Liver (tissue), 9 donors: ENCODE results near the gene OR1K1. TPM values are rescaled to one million over a fixed set of nuclear protein-coding genes. Genes with fewer than 3 reads are reported as not detected.

Source experiments
- DNase-seq: peaks from one replicate; pipeline ENCODE4 v3.0.0-alpha.2; 2017; ENCODE audit warnings: low spot score
- H3K27ac ChIP-seq, 2 donors: one replicate each; pipeline ENCODE4 v1.7.0; 2013; ENCODE audit warnings: inconsistent platforms in 2 of 2, low read length in 2 of 2, control low read depth in 1 of 2, low read depth in 1 of 2, mild to moderate bottlenecking in 1 of 2
- H3K27me3 ChIP-seq, 4 donors: one replicate each; pipeline versions ENCODE4 v1.6.1 to v1.7.0; 2013; ENCODE audit warnings: low read length in 3 of 4, inconsistent platforms in 1 of 4, mild to moderate bottlenecking in 1 of 4, moderate library complexity in 1 of 4; ENCODE audit not compliant: control insufficient read depth in 4 of 4, insufficient read depth in 4 of 4
- H3K36me3 ChIP-seq, 4 donors: one replicate each; pipeline versions ENCODE4 v1.6.1 to v1.7.0; 2013; ENCODE audit warnings: low read length in 3 of 4, mild to moderate bottlenecking in 3 of 4, low read depth in 1 of 4, moderate library complexity in 1 of 4; ENCODE audit not compliant: control insufficient read depth in 4 of 4, insufficient read depth in 3 of 4
- H3K4me1 ChIP-seq, 4 donors: one replicate each; pipeline versions ENCODE4 v1.6.1 to v1.7.0; 2013; ENCODE audit warnings: low read length in 3 of 4, mild to moderate bottlenecking in 3 of 4, moderate library complexity in 1 of 4; ENCODE audit not compliant: control insufficient read depth in 4 of 4, insufficient read depth in 4 of 4
- H3K4me3 ChIP-seq, 3 donors: one replicate each; pipeline versions ENCODE4 v1.6.1 to v1.7.0; 2013; ENCODE audit warnings: low read length in 3 of 3, control low read depth in 1 of 3, low read depth in 1 of 3, mild to moderate bottlenecking in 1 of 3
- H3K9ac ChIP-seq, 2 donors: one replicate each; pipeline ENCODE4 v1.7.0; 2013; ENCODE audit warnings: low read length in 2 of 2, mild to moderate bottlenecking in 2 of 2, moderate library complexity in 2 of 2, control low read depth in 1 of 2, low read depth in 1 of 2
- H3K9me3 ChIP-seq, 4 donors: one replicate each; pipeline versions ENCODE4 v1.6.1 to v1.7.0; 2013; ENCODE audit warnings: low read length in 3 of 4; ENCODE audit not compliant: control insufficient read depth in 4 of 4
- ATF3 ChIP-seq: IDR thresholded peaks from 2 replicates; pipeline ENCODE4 v1.6.1; 2016; ENCODE audit warnings: antibody characterized with exemption
- CTCF ChIP-seq: fragments of 150-350 bp; IDR thresholded peaks from 2 replicates; pipeline ENCODE4 v1.5.1; 2017; ENCODE audit warnings: improper control_type of control experiment, low read depth, low read length; ENCODE audit not compliant: missing input control
- EGR1 ChIP-seq, 2 donors: IDR thresholded peaks; 2 replicates each; pipeline ENCODE4 v1.6.1; 2016 to 2018; ENCODE audit warnings: antibody characterized with exemption in 2 of 2, low read depth in 2 of 2
- FOXA1 ChIP-seq: IDR thresholded peaks from 2 replicates; pipeline ENCODE4 v1.6.1; 2016; ENCODE audit warnings: antibody characterized with exemption
- FOXA2 ChIP-seq: IDR thresholded peaks from 2 replicates; pipeline ENCODE4 v1.6.1; 2016; ENCODE audit warnings: antibody characterized with exemption
- GABPA ChIP-seq, 2 donors: IDR thresholded peaks in 1 of 2; conservative IDR thresholded peaks in 1 of 2; 2 replicates each; pipeline ENCODE4 v1.6.1; 2016; ENCODE audit warnings: antibody characterized with exemption in 2 of 2, mild to moderate bottlenecking in 1 of 2, moderate library complexity in 1 of 2
- HNF4A ChIP-seq, 2 donors: conservative IDR thresholded peaks; 2 replicates each; pipeline ENCODE4 v1.6.1; 2016; ENCODE audit warnings: antibody characterized with exemption in 2 of 2, mild to moderate bottlenecking in 2 of 2
- HNF4G ChIP-seq: IDR thresholded peaks from 2 replicates; pipeline ENCODE4 v1.6.1; 2016; ENCODE audit warnings: antibody characterized with exemption
- JUND ChIP-seq, 2 donors: IDR thresholded peaks; 2 replicates each; pipeline ENCODE4 v1.6.1; 2016; ENCODE audit warnings: antibody characterized with exemption in 2 of 2
- MAX ChIP-seq: IDR thresholded peaks from 2 replicates; pipeline ENCODE4 v1.6.1; 2016; ENCODE audit warnings: antibody characterized with exemption
- NR2F2 ChIP-seq: IDR thresholded peaks from 2 replicates; pipeline ENCODE4 v1.6.1; 2016; ENCODE audit warnings: antibody characterized with exemption
- RAD21 ChIP-seq, 2 donors: IDR thresholded peaks; 2 replicates each; pipeline ENCODE4 v1.6.1; 2016; ENCODE audit warnings: antibody characterized with exemption in 2 of 2, mild to moderate bottlenecking in 2 of 2
- REST ChIP-seq: IDR thresholded peaks from 2 replicates; pipeline ENCODE4 v1.6.1; 2016; ENCODE audit warnings: antibody characterized with exemption, mild to moderate bottlenecking
- SP1 ChIP-seq: IDR thresholded peaks from 2 replicates; pipeline ENCODE4 v1.6.1; 2018; ENCODE audit warnings: antibody characterized with exemption, mild to moderate bottlenecking
- TAF1 ChIP-seq: conservative IDR thresholded peaks from 2 replicates; pipeline ENCODE4 v1.6.1; 2016; ENCODE audit warnings: antibody characterized with exemption, mild to moderate bottlenecking
- YY1 ChIP-seq: IDR thresholded peaks from 2 replicates; pipeline ENCODE4 v1.6.1; 2016; ENCODE audit warnings: antibody characterized with exemption, mild to moderate bottlenecking
- ZBTB33 ChIP-seq: IDR thresholded peaks from 2 replicates; pipeline ENCODE4 v1.6.1; 2016; ENCODE audit warnings: antibody characterized with exemption
- WGBS: extraction: QIAGEN DNeasy Blood & Tissue Kit; methylation state at CpG from one replicate; pipeline ENCODE4 v1.1.7; 2013; 5-methylcytosine and 5-hydroxymethylcytosine counted together
- polyA plus RNA-seq, 2 donors: library from polyadenylated mRNA; stranded (reverse) in 1 of 2; unstranded in 1 of 2; fragments of 200-250 nt in 1 of 2; fragments of >200 nt in 1 of 2; fragmentation: Nextera tagmentation in 1 of 2; extraction: Ambion mirVana in 1 of 2; gene quantifications; one replicate each; pipeline versions ENCODE4 v1.2.1 to v1.2.3, GENCODE V29; 2013 to 2015
- total RNA-seq, 2 donors: library from RNA; depleted of rRNA; stranded (reverse); fragments of >200 nt; gene quantifications; one replicate each; pipeline ENCODE4 v1.2.3, GENCODE V29; 2014
- donor health status: healthy.
- donor health status: healthy.
- donor health status: healthy.
- donor health status: healthy.
- donor health status: healthy.

Gene OR1K1
- not detected for total RNA-seq
- polyA plus RNA-seq, result not detected

- TF ChIP-seq NR2F2, result no peak
- TF ChIP-seq EGR1 (IDR thresholded peaks at IDR 0.05; ENCODE audit: low read depth in 2 of 2), result no peak
- no peak for TF ChIP-seq RAD21 (IDR thresholded peaks at IDR 0.05)
- no peak for TF ChIP-seq FOXA1
- TF ChIP-seq CTCF, result no peak
- no peak for TF ChIP-seq GABPA (IDR thresholded peaks at IDR 0.05 in 1 of 2, conservative IDR thresholded peaks at IDR 0.05 in 1 of 2)
- no peak for TF ChIP-seq FOXA2
- TF ChIP-seq HNF4G, result no peak
- no peak for TF ChIP-seq ATF3
- TF ChIP-seq HNF4A (conservative IDR thresholded peaks at IDR 0.05), result no peak
- no peak for TF ChIP-seq SP1
- TF ChIP-seq YY1, result no peak
- no peak for TF ChIP-seq TAF1
- DNase-seq, result no peak
- Histone ChIP-seq H3K9ac (no peak within 1 kb of the TSS), H3K4me1 (no peaks in the 10 kb centered on the region), H3K4me3 (no peak within 1 kb of the TSS), H3K9me3 (no peaks in the 10 kb centered on the region), H3K27ac (no peak within 1 kb of the TSS), H3K27me3 (no peaks in the 10 kb centered on the region), H3K36me3 (no peaks in the 10 kb centered on the region)
- WGBS, result 95% methylated on average over 30 of the region's 30 CpGs
These were observed at the start of gene OR1K1 for GRCh38 chr9:122800066-122801060. TSS of gene OR1K1 (plus strand) at chr9:122800123. CDS start at chr9:122800123, 0 bp downstream.

GRCh38 chr9:122754825-122755224, 45.1 kb upstream of the OR1K1 start:
- Histone ChIP-seq H3K27me3 (no peaks in the 10 kb centered on the region), H3K36me3 (no peaks in the 10 kb centered on the region), H3K9ac (no peak overlapping the region), H3K27ac (no peak overlapping the region), H3K4me1 (no peaks in the 10 kb centered on the region), H3K4me3 (no peak overlapping the region), H3K9me3 (peaks cover 0 to 13% (median 2%) of the 10 kb centered on the region in 4 donors)
- WGBS, result 42% methylated on average over 2 of the region's 2 CpGs
- DNase-seq, result no peak
- TF ChIP-seq TAF1 (no peak), GABPA (IDR thresholded peaks at IDR 0.05 in 1 of 2, conservative IDR thresholded peaks at IDR 0.05 in 1 of 2) (no peak), YY1 (no peak), ATF3 (no peak), CTCF (no peak), HNF4G (no peak), ZBTB33 (no peak), JUND (IDR thresholded peaks at IDR 0.05) (no peak), FOXA1 (no peak), FOXA2 (no peak), MAX (no peak), EGR1 (IDR thresholded peaks at IDR 0.05; ENCODE audit: low read depth in 2 of 2) (no peak), REST (no peak)
